Measurements from ENCODE around the gene HDDC3.
A peak's percentile ranks its signal among the peaks of the same experiment; 100 is the strongest.

Gene HDDC3

GRCh38 chr15:90931828-90932659 is at the start of gene HDDC3:
Gene HDDC3 (minus strand): TSS chr15:90932549. CDS start chr15:90932540, 9 bp downstream.
- DNase-seq = peak; percentile 93

GRCh38 chr15:90982135-90982534 is 49.8 kb upstream of the HDDC3 start:
- no peak for DNase-seq

- no peak for DNase-seq
Observed at GRCh38 chr15:90981681-90982080, 49.3 kb upstream of the HDDC3 start.

- no peak for DNase-seq
Observed at GRCh38 chr15:90979582-90979981, 47.2 kb upstream of the HDDC3 start.

- no peak for DNase-seq
Observed at GRCh38 chr15:90974216-90974615, 41.9 kb upstream of the HDDC3 start.

GRCh38 chr15:90972133-90972532 is 39.8 kb upstream of the HDDC3 start:
- no peak for DNase-seq

- no peak for DNase-seq
Observed at GRCh38 chr15:90970274-90970673, 37.9 kb upstream of the HDDC3 start.

- no peak for DNase-seq
Observed at GRCh38 chr15:90968434-90968833, 36.1 kb upstream of the HDDC3 start.

GRCh38 chr15:90967206-90967605 is 34.9 kb upstream of the HDDC3 start:
- DNase-seq = no peak

- DNase-seq = no peak
Observed at GRCh38 chr15:90966262-90966661, 33.9 kb upstream of the HDDC3 start.

GRCh38 chr15:90962021-90962420 is 29.7 kb upstream of the HDDC3 start:
- no peak for DNase-seq

- DNase-seq = no peak
Observed at GRCh38 chr15:90960298-90961091, 28.1 kb upstream of the HDDC3 start.

GRCh38 chr15:90959894-90960293 is 27.5 kb upstream of the HDDC3 start:
- DNase-seq = no peak

GRCh38 chr15:90959028-90959595 is 26.8 kb upstream of the HDDC3 start:
- DNase-seq = no peak

- DNase-seq = no peak
Observed at GRCh38 chr15:90957791-90958190, 25.4 kb upstream of the HDDC3 start.

- DNase-seq = no peak
Observed at GRCh38 chr15:90957031-90957790, 24.9 kb upstream of the HDDC3 start.

- DNase-seq = peak; percentile 75
Observed at GRCh38 chr15:90956274-90957030, 24.1 kb upstream of the HDDC3 start.

GRCh38 chr15:90955624-90956273 is 23.4 kb upstream of the HDDC3 start:
- no peak for DNase-seq

GRCh38 chr15:90954712-90955623 is 22.6 kb upstream of the HDDC3 start, which contains the start of gene RCCD1:
Gene RCCD1 (plus strand): TSS chr15:90954884. CDS start chr15:90956735, 1,851 bp downstream.
- DNase-seq = peak; percentile 82
